GM21381 (cell line): ENCODE results near the gene KRT80.

ENCODE experiments used
- ATAC-seq: cut with Tn5 transposase; IDR thresholded peaks from one replicate; pipeline ENCODE4 v1.9.1; 2021; ENCODE audit warnings: mild to moderate bottlenecking, moderate library complexity; ENCODE audit not compliant: unreplicated experiment

The KRT80 gene

DNA sequence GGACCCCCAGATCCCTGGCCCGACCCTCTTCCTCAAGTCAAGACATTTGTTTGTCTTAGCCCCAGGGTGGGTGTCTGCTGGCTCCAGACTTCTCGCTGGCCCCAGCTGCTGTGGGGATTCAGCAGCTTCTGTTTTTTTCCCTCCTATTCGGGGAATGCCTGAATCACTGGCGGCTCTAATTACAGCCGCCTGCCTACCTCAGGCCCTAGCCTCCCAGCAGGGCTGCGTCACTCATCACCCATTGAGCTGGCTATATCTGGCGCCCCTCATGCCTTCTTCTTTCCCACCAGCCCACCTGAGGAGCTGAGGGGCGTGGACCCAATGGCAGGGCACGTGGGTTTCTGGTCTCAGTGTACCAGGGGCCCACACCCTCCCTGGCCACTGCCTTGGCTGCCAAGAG lies 10.1 kb downstream of the KRT80 start:
- no peak for ATAC-seq

DNA sequence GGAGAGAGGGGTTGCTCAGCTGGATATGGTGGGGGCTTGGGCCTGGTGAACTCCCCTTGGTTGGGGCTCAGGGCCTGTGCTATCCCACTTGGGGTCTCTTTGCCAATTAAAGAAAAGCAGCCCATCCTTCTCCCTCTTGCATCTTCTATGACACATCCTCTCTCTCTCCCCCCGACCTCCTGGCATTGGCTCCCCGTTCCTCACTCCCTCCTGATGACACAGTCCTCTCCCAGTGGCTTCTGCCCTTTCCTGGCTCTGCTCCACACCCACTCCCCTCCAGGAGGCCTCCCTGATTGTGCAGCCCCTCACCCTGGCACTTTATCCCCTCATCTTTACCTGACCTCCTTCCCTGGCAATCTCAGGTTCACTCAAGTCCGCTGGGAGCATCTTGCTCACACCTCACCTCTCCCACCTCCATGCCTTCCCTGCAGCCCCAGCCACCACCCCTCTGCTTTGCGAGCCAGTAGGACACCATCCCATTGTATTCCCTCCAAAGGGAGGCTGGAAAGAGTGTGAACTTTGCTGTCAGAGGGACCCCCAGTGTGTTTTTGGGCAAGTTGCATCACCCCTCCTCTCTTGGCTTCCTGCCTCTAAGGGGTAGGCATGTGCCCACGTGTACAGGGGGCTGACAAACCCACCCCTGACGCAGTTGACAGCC lies 10.7 kb downstream of the KRT80 start:
- ATAC-seq: no peak

GRCh38 chr12:52179396-52179973 lies 12.3 kb downstream of the KRT80 start:
- no peak for ATAC-seq

DNA sequence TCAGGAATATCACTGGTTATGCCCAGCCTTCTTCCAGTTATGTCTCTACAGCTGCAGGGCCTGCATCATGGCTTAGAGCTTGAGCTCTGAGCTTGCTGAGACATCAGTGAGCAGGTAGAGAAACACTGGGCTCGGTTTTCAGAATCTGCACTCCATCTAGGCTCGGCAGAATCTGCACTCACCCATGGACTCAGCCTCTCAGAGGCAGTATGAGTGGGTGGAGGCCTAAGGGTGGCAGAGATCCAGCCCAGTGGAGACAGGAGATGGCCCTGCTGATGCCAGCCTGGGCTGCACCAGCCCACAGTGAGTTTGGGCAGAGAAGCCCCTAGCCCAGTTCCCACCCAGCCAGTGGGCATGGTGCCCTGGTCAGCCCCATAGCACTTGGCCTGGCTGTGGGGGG lies 12.8 kb downstream of the KRT80 start:
- no peak for ATAC-seq

DNA sequence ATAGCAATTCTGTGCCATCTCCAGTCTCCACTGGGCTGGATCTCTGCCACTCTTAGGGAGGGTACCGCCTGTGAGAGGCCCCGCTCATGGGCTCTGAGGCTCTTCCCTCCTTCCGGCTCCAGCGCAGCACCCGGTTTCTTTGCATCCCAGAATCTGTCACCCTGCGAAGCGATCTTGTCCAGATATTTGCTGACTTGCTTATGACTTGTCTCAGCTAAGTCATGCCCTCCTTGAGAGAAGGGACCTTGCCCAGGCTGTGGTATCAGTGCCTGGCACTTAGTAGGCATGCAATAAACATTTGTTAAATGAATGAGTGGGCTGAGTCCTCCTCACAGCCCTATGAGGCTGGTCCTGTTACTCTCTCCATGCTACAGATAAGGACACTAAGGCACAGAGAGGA lies 13.4 kb downstream of the KRT80 start:
- no peak for ATAC-seq

DNA sequence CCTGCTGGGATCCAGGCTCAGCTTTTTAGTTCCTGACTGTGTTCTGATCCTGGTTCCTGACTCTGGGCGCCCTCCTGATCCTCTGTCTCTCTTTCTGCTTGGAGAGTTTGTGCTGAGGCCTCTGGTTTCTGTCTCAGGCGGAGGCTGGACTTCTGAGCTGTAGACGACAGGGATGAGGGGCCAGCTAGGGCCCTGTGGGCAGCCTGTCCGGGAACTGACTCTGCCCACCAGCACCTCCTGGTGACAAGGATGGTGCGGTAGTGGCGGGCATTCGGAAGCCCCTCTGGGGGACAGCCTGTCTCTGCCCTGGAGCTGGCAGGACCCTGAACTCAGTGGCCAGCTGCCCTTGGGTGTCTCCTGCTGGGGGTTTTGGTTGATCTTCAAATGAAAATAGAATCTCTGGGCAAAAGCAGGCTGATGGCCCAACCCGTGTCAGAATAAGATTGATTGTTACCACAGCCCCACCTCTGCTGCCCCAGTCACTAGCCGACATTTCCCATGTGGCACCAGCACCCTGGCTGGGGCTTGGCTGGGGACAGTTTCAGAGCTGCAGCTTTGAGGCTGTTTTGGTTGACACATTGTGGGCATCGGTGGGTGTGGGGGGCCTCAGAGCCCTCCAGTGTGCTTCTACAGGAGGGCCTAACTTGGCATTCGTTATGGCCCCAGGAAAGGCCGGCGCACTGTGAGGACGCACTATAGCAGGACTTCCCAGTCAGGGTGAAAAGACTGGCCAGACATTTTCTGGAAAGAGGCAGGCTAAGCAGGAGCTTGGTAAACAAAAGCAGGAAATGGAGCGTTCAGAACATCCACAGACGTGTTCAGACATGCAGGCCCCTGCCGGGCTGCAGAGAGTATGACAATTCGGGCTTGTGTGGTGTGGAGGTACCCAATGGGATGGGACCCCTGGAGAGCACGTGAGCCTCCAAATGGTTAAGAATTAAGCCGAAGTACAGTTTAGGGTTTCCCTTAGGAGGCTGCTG lies 16.2 kb downstream of the KRT80 start:
- ATAC-seq: no peak

DNA sequence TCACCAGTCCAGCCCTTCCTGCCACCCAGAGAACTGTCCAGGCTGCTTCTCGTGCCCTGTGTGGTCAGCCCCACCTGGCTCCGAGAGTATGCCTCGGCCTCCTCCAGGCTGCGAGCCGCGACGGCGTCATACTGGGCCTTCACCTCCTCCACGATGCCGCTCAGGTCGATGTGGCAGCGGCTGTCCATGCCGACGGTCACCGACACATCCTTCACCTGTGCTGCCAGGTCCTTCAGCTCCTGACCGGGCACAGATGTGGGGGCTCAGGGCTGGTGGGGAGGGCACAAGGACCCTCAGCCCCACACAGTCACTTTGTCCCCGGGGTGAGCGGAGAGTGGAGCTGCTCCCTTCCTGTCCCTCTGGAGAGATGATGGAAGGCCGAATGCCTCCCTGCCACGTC lies 18.3 kb downstream of the KRT80 start:
- no peak for ATAC-seq

DNA sequence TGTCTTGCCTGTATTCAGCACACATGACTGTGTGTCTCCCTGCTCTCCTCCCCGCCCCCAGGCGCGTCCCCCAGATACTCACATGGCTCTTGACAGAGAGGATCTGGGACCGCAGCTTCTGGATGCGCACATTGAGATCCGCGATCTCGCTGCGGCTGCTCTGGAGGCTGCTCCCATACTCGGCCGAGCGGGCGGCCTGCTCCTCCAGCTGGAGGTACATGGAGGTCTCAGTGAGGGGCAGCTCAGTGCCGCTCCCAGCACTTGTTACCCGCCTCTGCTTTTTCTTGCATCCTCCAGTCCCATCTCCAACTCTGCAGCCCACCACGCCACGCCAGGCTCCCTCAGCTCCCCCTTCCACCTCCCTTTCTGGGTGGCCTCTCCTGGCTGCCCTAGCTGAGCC lies 18.9 kb downstream of the KRT80 start:
- no peak for ATAC-seq

- no peak for ATAC-seq
Observed at GRCh38 chr12:52171950-52172512, 19.8 kb downstream of the KRT80 start.

DNA sequence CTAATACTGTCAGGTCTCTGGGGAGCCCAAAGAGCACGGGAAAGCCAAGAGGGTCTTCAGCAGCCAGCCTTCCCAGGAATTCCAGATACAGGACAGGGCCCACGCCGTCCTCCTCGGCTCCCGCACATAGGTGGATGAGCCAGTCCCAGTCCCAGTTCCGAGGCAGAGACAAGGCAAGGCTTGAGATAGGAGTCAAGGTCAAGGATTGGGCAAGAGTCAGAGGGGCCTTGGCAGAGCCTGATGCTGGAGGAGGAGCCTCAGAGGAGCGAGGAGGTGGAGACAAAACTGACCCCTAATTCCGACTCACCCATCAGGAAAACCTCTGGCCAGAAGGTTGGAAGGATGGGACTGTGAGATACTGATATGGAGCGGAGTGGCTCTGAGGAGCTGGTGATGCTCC lies 21.0 kb downstream of the KRT80 start:
- ATAC-seq: no peak

DNA sequence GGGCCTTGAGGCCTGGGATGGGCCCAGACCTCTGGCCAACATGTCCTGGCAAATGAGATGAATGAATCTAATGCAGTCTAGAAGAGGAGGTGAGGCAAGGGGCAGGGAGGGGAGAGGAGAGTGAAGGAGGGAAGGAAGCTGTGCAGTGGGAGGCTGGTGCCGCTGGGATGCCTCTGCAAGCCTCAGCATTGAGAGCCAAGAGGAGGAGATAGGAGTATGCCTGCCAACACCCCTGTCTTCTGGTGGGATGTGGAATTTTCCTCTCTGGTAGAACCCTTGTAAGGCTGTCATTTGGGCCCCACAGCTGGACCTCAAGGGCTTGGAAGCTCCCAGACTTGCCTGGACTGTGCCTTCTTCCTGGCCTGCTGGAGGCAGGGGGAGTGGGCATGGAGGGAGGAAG lies 21.9 kb downstream of the KRT80 start:
- no peak for ATAC-seq

DNA sequence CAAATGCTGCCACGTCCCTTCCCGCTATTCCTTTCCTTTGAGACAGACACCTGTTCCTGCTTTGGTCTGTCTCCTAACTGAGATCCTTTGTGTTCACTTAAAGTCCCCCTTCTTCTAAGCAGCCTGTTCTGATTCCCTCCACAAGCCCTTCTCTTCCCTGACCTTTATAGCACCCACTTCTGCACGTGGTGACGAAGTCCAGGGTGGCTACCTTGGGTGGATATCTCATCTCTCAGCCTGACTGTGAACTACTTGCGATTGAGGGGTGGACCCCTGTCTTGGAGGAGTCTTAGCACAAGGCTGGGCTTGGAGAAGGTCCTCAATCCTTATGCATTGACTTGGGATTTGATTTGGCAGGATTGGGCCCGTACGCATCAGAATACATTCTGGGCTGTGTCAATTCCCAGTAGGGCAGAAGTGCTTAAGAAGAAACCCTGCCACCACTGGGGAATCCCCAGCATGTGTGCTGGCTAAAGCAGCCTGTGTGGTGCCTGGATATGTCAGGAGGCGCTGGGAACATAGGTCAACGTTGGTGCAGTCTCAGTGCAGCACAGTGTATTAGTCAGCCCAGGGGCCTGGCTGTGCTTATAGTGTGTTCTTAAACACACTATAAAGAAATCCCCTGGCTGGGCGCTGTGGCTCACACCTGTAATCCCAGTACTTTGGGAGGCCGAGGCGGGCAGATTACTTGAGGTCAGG lies 23.6 kb downstream of the KRT80 start:
- ATAC-seq: no peak

DNA sequence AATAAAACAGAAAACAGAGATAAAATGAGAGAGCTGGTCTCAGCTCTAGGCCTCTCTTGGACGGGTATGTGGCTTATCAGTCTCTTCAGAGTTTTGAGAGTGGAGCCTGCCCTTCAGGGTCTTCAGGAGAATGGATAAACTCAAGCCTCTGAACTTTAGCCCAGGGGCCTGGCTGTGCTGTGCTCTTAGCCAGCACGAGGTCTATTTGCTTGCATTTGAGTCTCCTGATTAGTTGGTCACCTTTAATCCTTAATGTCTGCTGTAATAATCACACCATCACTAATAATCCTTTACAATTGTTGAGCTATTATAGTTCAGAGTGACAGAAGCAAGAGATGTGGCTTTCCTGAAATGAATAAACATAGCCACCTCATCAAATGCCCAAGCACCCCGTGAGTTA lies 24.3 kb downstream of the KRT80 start:
- ATAC-seq: no peak

GRCh38 chr12:52166672-52167071 lies 25.1 kb downstream of the KRT80 start:
- no peak for ATAC-seq

GRCh38 chr12:52165096-52165855 lies 26.5 kb downstream of the KRT80 start:
- ATAC-seq: no peak

DNA sequence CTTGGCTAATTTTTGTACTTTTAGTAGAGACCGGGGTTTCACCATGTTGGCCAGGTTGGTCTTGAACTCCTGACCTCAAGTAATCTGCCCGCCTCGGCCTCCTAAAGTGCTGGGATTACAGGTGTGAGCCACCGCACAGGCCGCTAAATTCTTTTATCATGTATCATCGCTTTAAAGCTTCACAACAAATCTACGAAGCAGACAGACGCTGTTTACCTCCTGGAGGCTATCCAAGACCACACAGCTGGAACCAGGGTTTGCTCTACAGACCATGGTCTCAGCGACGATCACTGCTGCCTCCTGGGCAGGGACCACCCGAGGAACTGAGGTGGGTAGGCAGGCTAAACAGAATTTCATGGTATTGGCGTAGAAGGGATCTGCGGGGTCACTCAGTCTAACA lies 27.2 kb downstream of the KRT80 start:
- no peak for ATAC-seq

DNA sequence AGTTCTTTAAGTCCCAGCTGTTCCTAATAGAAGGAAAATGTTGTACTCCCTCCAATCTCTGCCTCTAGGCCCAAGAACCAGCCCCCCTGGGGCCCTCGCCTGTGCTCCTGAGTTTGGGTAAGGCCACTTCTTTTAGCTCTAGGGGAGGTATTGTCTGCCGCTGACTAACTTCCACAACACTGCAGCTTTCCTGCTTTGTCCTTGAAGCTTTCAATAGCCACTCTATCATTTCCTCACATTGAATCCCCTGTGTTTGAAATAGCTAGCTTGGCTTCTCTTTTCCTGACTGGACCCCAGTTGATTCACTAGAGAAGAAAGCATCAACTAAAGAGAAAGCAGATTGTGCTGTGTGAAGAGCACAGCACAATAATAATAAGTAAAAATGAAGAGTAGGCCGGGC lies 28.8 kb downstream of the KRT80 start:
- no peak for ATAC-seq

DNA sequence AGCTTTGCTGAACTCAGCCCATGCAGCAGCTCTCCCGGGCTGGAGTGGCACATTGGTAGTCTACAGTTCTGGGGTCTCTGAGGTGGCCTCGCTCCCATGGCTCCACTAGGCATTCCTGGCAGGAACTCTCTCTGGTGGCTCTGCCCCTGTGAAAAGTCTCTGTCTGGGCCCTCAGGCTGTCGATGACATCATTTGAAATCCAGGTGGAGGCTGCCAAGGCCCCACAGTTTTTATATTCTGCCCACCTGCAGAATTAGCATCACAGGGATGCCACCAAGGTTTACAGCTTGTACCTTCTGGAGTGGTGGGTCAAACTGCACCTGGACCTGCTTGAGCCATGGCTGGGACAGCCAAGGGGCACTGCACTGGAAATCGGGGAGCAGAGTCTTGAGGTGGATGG lies 31.6 kb downstream of the KRT80 start:
- no peak for ATAC-seq

DNA sequence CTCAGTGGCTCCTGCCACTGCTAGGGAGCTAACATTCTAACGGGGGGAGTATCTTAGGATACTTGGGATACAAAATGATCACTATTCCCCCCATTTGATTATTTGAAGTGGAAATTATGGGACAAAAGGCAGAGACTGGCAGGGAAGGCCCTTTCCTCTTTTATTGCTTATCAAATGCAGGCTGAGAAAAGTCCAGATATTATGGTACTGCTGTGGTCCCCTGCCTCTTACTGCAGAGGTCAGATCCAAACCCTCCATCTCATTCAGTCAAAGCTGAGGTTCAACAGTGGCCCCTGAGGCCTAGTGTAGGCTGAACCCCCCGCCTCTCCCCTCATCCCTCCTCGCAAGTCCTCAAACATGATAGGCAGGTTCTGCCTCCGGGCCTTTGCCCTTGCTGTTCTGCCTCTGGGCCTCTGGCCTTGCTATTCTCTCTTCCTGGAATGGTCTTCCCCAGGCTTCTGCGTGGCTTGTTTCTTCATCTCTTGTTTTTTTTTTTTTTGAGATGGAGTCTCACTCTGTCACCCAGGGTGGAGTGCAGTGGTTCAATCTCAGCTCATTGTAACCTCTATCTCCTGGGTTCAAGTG lies 34.2 kb downstream of the KRT80 start:
- no peak for ATAC-seq
